ENCODE data around the gene JMJD1C.

JMJD1C gene

GRCh38 chr10:63323701-63324494 is 141.9 kb downstream of the JMJD1C start:
- Histone ChIP-seq H3K79me2 (ENCODE audit: control insufficient read depth, low read length) (no peaks in the 10 kb centered on the region), H3K4me1 (ENCODE audit: control insufficient read depth, low read length) (no peaks in the 10 kb centered on the region), H3K36me3 (ENCODE audit: control insufficient read depth, low read length) (no peaks in the 10 kb centered on the region), H3K27me3 (ENCODE audit: control insufficient read depth, low read length) (no peaks in the 10 kb centered on the region), H3K9me3 (ENCODE audit: control insufficient read depth, insufficient read depth, low read length) (no peaks in the 10 kb centered on the region), H3F3A (ENCODE audit: control insufficient read depth, insufficient read depth) (no peaks in the 10 kb centered on the region), H3K27ac (ENCODE audit: low read depth, low read length) (no peak overlapping the region), H3K4me2 (ENCODE audit: low read length) (no peak overlapping the region), H3K9me2 (replicated peaks; ENCODE audit: control insufficient read depth, low read length) (no peaks in the 10 kb centered on the region), H3K4me3 (ENCODE audit: low read length) (no peak overlapping the region), H4K20me1 (ENCODE audit: control insufficient read depth, insufficient read depth, low read depth, low read length) (no peaks in the 10 kb centered on the region)
- TF ChIP-seq, protein P1, sequence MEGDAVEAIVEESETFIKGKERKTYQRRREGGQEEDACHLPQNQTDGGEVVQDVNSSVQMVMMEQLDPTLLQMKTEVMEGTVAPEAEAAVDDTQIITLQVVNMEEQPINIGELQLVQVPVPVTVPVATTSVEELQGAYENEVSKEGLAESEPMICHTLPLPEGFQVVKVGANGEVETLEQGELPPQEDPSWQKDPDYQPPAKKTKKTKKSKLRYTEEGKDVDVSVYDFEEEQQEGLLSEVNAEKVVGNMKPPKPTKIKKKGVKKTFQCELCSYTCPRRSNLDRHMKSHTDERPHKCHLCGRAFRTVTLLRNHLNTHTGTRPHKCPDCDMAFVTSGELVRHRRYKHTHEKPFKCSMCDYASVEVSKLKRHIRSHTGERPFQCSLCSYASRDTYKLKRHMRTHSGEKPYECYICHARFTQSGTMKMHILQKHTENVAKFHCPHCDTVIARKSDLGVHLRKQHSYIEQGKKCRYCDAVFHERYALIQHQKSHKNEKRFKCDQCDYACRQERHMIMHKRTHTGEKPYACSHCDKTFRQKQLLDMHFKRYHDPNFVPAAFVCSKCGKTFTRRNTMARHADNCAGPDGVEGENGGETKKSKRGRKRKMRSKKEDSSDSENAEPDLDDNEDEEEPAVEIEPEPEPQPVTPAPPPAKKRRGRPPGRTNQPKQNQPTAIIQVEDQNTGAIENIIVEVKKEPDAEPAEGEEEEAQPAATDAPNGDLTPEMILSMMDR (IDR thresholded peaks at IDR 0.05; ENCODE audit: low read depth, low read length, poor library complexity, severe bottlenecking): no peak
- no peak for TF ChIP-seq EZH2phosphoT487 (IDR thresholded peaks at IDR 0.05; ENCODE audit: borderline replicate concordance, low read length)

DNA sequence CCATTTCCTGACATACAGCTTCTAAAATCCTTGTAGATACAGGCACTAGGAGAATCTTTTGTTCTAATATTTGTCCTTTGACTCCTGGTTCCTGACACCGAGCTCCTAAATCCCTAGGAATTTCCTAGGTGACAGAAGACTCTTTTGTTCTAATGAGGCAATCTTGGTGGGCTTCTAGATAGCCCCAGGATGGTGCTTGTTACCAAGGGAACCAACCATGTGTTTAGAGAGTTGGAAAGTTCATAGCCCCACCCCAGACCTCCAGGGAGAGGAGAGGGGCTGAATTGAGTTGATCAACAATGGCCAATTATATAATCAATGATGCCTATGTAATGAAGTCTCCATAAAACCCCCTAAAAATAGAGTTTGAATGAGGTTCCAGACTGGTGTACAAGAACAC is 145.1 kb downstream of the JMJD1C start:
- Histone ChIP-seq H3K9me3 (ENCODE audit: control insufficient read depth, insufficient read depth, low read length) (no peaks in the 10 kb centered on the region), H3K4me2 (ENCODE audit: low read length) (no peak overlapping the region), H3K9me2 (replicated peaks; ENCODE audit: control insufficient read depth, low read length) (no peaks in the 10 kb centered on the region), H3K4me3 (ENCODE audit: low read length) (no peak overlapping the region), H3K27me3 (ENCODE audit: control insufficient read depth, low read length) (no peaks in the 10 kb centered on the region), H3K79me2 (ENCODE audit: control insufficient read depth, low read length) (no peaks in the 10 kb centered on the region), H3K27ac (ENCODE audit: low read depth, low read length) (no peak overlapping the region), H3F3A (ENCODE audit: control insufficient read depth, insufficient read depth) (no peaks in the 10 kb centered on the region), H3K36me3 (ENCODE audit: control insufficient read depth, low read length) (no peaks in the 10 kb centered on the region), H4K20me1 (ENCODE audit: control insufficient read depth, insufficient read depth, low read depth, low read length) (no peaks in the 10 kb centered on the region), H3K4me1 (ENCODE audit: control insufficient read depth, low read length) (no peaks in the 10 kb centered on the region)
- no peak for TF ChIP-seq EZH2phosphoT487 (IDR thresholded peaks at IDR 0.05; ENCODE audit: borderline replicate concordance, low read length)
- TF ChIP-seq, protein P1 (IDR thresholded peaks at IDR 0.05; ENCODE audit: low read depth, low read length, poor library complexity, severe bottlenecking): no peak

GRCh38 chr10:63319231-63319630 is 146.5 kb downstream of the JMJD1C start:
- H3K9me3 ChIP-seq (ENCODE audit: control insufficient read depth, insufficient read depth, low read length): no peaks in the 10 kb centered on the region
- no peaks in the 10 kb centered on the region for H3K36me3 ChIP-seq (ENCODE audit: control insufficient read depth, low read length)
- no peak overlapping the region for H3K4me3 ChIP-seq (ENCODE audit: low read length)
- no peak overlapping the region for H3K27ac ChIP-seq (ENCODE audit: low read depth, low read length)
- H3K9me2 ChIP-seq (replicated peaks; ENCODE audit: control insufficient read depth, low read length): no peaks in the 10 kb centered on the region
- no peaks in the 10 kb centered on the region for H3K27me3 ChIP-seq (ENCODE audit: control insufficient read depth, low read length)
- H4K20me1 ChIP-seq (ENCODE audit: control insufficient read depth, insufficient read depth, low read depth, low read length): no peaks in the 10 kb centered on the region
- no peaks in the 10 kb centered on the region for H3F3A ChIP-seq (ENCODE audit: control insufficient read depth, insufficient read depth)
- no peaks in the 10 kb centered on the region for H3K79me2 ChIP-seq (ENCODE audit: control insufficient read depth, low read length)
- no peak overlapping the region for H3K4me2 ChIP-seq (ENCODE audit: low read length)
- no peaks in the 10 kb centered on the region for H3K4me1 ChIP-seq (ENCODE audit: control insufficient read depth, low read length)
- TF ChIP-seq EZH2phosphoT487 (IDR thresholded peaks at IDR 0.05; ENCODE audit: borderline replicate concordance, low read length): no peak

- Histone ChIP-seq H3K9me3 (ENCODE audit: control insufficient read depth, insufficient read depth, low read length) (no peaks in the 10 kb centered on the region), H3F3A (ENCODE audit: control insufficient read depth, insufficient read depth) (no peaks in the 10 kb centered on the region), H3K4me1 (ENCODE audit: control insufficient read depth, low read length) (no peaks in the 10 kb centered on the region), H3K4me3 (ENCODE audit: low read length) (no peak overlapping the region), H3K27ac (ENCODE audit: low read depth, low read length) (no peak overlapping the region), H3K79me2 (ENCODE audit: control insufficient read depth, low read length) (no peaks in the 10 kb centered on the region), H3K9me2 (replicated peaks; ENCODE audit: control insufficient read depth, low read length) (no peaks in the 10 kb centered on the region), H3K27me3 (ENCODE audit: control insufficient read depth, low read length) (no peaks in the 10 kb centered on the region), H4K20me1 (ENCODE audit: control insufficient read depth, insufficient read depth, low read depth, low read length) (no peaks in the 10 kb centered on the region), H3K4me2 (ENCODE audit: low read length) (no peak overlapping the region), H3K36me3 (ENCODE audit: control insufficient read depth, low read length) (no peaks in the 10 kb centered on the region)
- TF ChIP-seq EZH2phosphoT487 (IDR thresholded peaks at IDR 0.05; ENCODE audit: borderline replicate concordance, low read length): no peak
- TF ChIP-seq, protein P1 (IDR thresholded peaks at IDR 0.05; ENCODE audit: low read depth, low read length, poor library complexity, severe bottlenecking): no peak
Measured at GRCh38 chr10:63318491-63318890, 147.3 kb downstream of the JMJD1C start.
